Posterior cingulate gyrus (tissue), 11 donors: ENCODE measurements around the gene BPIFB3.
"Not testable (repeated sequence)": the region's sequence is repeated elsewhere in the genome, so short reads cannot be mapped to it uniquely, and the experiment has no call there.

ENCODE experiments used
- DNase-seq, 10 donors: peaks; one replicate each; pipeline versions ENCODE4 v3.0.0 to v3.0.0-alpha.2; 2020 to 2021; ENCODE audit warnings: mixed read lengths in 3 of 10
- intact Hi-C: fragments of 100-400 bp; cut with DNase I; formaldehyde crosslinking; loops from one replicate; pipeline ENCODE4 v1.15.1; 2023

Gene BPIFB3

GRCh38 chr20:33105316-33105924 is 51.7 kb downstream of the BPIFB3 start:
- no peak for DNase-seq
- intact Hi-C loops = no loop called here

GRCh38 chr20:33106058-33106620 is 52.4 kb downstream of the BPIFB3 start:
- DNase-seq, intact Hi-C loops: not testable (repeated sequence)

GRCh38 chr20:33108661-33109060 is 55.0 kb downstream of the BPIFB3 start:
- intact Hi-C loops = no loop called here

GRCh38 chr20:33110147-33110825 is 56.6 kb downstream of the BPIFB3 start:
- intact Hi-C loops = no loop called here
- DNase-seq = no peak

More at GRCh38 chr20:33108661-33109060, 55.0 kb downstream of the BPIFB3 start:
- DNase-seq = no peak

GRCh38 chr20:33111306-33111705 is 57.6 kb downstream of the BPIFB3 start:
- intact Hi-C loops = no loop called here

GRCh38 chr20:33112547-33113386 is 59.1 kb downstream of the BPIFB3 start:
- intact Hi-C loops = no loop called here
- no peak for DNase-seq

More at GRCh38 chr20:33111306-33111705, 57.6 kb downstream of the BPIFB3 start:
- DNase-seq = no peak

GRCh38 chr20:33113387-33113908 is 59.7 kb downstream of the BPIFB3 start:
- DNase-seq = no peak
- intact Hi-C loops = no loop called here

- DNase-seq, intact Hi-C loops: not testable (repeated sequence)
These were observed 61.8 kb downstream of the BPIFB3 start for GRCh38 chr20:33115501-33115900.

- intact Hi-C loops = no loop called here
- DNase-seq = no peak
These were observed 66.3 kb downstream of the BPIFB3 start for GRCh38 chr20:33119725-33120720.

- DNase-seq = no peak
- intact Hi-C loops = no loop called here
These were observed 67.2 kb downstream of the BPIFB3 start for GRCh38 chr20:33120934-33121333.

- DNase-seq, intact Hi-C loops: not testable (repeated sequence)
These were observed 68.6 kb downstream of the BPIFB3 start for GRCh38 chr20:33122297-33122696.
